HG03045 (cell line): Measurements from ENCODE around the gene TIMM17B.
A peak's percentile ranks its signal among the peaks of the same experiment; 100 is the strongest.

Experiments used
- ATAC-seq: cut with Tn5 transposase; IDR thresholded peaks from one replicate; pipeline ENCODE4 v1.9.1; 2021; ENCODE audit warnings: mild to moderate bottlenecking, moderate library complexity; ENCODE audit not compliant: unreplicated experiment

The TIMM17B gene

DNA sequence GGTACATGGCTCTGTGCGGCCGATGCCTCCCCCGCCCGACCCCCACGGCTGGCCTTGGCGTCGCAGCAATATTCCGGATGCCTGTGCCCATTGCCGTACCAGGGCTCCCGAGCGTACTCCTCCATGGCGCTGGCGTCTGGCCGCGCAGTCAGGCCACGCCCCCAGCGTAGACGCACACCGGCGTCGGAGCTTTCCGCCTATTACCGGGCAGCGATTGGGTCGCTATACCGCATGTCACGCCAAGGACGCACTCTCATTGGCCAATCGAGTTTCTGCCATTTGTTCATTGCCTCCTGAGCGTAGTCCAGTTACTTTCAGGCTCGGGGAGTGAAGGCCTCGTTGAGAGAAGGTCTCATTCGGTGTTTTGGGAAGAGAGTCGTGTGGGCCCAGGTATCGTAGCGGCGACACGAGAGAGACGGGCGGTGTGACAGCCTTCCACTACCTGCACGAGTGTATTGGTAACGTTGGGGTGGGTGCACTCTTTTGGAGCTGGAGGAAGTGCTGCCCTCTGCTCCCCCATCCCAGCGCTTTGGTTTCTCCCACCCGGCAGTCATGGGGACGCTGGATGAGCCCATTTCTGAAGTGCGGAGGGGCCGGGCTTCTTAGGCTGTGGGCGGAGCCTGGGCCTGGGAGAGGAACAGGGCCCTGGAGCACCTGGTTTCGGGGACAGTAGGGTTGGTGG is at the start of gene TIMM17B, which contains the start of gene PQBP1:
TSS of gene TIMM17B (minus strand) at position 144 of the 682 bp plus-strand sequence. CDS start at position 125, 19 bp downstream.
TSS of gene PQBP1 (plus strand) at position 306 of the 682 bp plus-strand sequence. CDS start 580 bp downstream, outside the sequence.
- ATAC-seq = peak; percentile 89

- ATAC-seq = no peak
Observed at GRCh38 chrX:48945517-48946348, 48.2 kb upstream of the TIMM17B start.

GRCh38 chrX:48942895-48943294 is 45.3 kb upstream of the TIMM17B start:
- ATAC-seq = no peak

DNA sequence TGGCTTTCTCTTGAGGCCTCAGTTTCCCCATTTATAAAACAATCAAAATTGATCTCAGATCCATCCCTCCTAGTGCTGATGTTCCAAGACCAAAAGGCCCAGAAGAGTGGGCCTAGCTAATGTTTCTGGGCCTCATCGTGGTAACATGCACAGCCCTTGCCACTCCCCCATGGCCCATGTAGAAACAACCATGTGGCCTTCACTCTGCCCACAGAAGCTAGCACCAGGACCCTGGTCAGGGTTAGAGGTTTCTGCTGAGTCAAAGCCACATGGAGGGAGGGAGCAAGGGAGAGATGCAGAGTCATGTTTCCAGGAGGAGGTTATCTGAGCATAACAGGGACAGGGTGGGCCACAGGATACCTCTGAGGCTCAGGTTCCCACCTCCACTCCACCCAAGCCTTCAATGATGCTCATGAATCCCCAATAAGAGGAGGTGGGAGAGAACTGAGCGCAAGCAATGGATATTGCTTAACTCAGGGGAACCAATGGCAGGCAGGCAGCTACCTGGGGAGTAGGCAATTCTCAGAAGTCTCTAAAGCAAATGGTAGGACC is 42.9 kb upstream of the TIMM17B start:
- ATAC-seq = no peak

DNA sequence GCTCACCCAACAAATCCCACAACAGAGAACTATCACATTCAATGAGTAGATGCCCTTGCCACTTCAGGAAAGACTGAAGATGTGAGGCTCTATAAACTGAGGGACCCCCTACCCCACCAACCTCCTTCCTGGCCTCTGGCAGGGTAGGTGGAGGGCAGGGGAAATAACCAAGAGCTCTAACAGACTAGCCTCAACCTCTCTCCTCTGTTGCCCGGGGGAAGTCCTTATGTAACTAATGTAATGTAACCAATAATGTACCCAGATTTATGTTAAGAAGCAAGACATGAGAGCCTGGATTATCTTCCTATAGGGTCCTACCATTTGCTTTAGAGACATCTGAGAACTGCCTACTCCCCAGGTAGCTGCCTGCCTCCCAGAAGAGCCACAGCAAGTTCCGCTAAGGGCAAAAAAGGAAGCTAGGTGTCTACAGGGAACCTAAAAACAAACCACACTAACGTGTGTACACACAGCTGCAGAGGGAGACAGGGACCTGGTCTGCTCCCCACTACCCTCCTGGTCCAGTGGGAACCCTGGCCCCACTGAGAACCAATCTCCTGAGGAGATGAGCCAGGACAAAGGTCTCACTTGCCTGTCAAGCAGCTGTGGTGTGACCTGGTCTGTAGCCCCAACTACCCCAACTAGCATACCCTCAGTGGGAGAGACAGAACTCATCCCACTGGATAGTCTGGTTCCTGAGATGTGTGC is 42.1 kb upstream of the TIMM17B start:
- ATAC-seq = no peak

DNA sequence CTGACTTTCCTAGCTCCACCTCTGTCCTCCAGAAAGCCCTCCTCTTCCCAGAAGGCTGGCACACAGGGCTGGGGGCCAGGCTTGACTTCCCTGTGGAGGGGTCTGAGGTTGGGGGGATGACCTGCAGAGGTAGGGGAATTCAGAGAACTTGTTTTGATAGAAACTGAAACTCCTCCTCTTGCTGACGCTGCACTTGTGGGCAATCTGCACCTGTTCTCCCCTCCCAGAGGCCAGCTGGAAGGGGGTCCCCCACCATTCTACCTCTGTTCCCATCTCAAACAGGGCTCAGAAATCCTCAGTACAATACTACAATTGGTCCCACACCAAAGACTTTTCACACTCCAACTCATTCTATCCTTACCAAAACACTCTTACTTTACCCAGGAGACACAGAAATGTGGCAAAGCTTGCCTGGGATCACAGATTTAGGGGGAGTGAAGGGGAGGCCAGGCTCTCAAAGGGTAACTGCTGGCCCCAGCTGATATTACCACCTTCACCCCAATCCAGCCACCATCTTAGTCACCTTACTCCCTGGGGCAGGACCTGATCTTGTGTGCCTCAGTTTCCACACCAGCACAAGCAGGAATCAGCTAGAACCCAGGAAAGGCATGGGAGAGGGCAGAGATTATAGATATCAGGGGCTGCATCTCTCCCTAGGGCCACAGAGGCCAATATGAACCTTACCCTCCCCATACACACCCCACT is 41.3 kb upstream of the TIMM17B start:
- ATAC-seq = peak; percentile 48

- ATAC-seq = peak; percentile 52
Observed at GRCh38 chrX:48937054-48937907, 39.7 kb upstream of the TIMM17B start.

DNA sequence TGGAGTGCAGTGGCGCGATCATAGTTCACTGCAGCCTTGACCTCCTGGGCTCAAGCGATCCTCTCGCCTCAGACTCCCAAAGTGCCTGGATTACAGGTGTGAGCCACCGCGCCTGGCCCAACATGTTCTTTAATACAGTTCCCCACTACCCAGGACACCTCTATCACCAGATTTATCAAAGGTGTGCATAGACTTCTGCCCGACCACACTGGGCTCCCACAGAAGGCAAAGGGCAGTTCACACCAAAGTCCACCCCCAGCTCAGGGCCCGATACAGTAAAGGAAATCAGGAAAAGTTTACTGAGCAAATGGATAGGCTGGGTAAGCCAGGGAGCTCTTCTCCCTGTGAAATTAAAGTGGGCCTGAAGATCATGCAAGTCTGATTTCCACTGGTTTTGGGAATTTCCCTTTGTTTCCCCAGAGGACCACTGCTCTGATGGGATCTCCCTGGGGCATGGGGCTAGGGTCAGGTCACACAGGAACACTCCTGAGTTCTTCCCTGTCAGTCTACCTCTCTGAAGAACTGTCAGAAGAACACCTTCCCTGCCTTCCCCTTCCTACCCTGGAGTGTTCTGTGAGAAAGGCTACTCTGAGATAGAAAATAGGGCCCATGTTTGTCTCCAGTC is 39.0 kb upstream of the TIMM17B start:
- ATAC-seq = no peak

GRCh38 chrX:48935301-48935670 is 37.7 kb upstream of the TIMM17B start:
- no peak for ATAC-seq

DNA sequence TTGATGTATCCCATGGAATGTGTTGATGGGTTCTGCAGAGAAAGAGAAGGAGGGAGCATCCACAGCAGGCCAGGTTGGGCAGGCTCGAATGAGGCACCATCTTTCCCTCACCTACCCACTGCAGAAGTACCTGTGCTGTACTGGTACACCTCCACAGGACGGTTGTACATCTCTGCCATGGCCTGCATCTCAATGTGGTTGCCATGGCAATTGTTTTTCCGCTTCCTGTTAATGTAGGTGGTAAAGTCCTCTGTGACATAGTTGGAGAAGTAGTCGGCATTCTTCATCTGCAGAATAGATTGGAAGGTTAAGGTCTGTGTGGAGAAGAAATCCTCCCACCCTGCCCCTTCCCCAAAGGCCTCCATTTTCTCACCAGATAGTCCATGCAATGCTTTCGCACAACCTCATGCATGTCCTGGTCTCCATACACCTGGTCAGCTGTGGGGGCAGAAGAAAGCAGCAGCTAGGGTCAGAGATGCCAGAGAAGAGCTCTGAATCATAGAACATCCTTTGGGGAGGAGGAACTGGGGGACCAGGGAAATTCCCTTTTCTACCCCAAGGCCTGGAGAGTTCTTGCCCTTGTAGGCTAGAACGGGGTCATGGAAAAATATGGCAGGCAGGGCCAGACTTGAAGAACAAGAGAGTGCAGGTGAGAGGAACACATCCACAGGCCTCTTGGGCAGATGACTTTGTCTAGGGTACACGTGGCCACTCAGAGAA is 37.2 kb upstream of the TIMM17B start:
- ATAC-seq = no peak

DNA sequence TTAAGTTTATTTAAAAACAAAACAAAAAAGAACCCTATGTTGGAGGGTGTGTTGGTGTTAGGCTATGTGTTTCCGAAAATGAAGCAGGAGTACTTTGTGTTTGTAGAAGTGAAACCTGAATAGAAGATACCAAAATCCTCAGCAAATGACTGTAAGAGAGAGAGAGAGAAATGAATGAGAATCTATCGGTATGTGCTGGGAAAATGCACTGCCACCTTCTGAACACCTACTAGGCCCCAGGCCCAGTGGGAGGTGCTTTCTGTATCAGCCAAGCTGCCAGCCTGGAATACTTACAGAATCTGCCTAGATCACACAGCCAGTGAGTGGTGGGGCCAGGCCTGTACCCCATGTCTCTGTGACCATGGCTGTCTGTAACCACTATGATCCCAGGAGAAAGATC is 36.2 kb upstream of the TIMM17B start:
- ATAC-seq = no peak

GRCh38 chrX:48927736-48928382 is 30.3 kb upstream of the TIMM17B start:
- ATAC-seq = no peak

- no peak for ATAC-seq
Observed at GRCh38 chrX:48927123-48927522, 29.6 kb upstream of the TIMM17B start.

GRCh38 chrX:48924270-48924669 is 26.7 kb upstream of the TIMM17B start:
- no peak for ATAC-seq

DNA sequence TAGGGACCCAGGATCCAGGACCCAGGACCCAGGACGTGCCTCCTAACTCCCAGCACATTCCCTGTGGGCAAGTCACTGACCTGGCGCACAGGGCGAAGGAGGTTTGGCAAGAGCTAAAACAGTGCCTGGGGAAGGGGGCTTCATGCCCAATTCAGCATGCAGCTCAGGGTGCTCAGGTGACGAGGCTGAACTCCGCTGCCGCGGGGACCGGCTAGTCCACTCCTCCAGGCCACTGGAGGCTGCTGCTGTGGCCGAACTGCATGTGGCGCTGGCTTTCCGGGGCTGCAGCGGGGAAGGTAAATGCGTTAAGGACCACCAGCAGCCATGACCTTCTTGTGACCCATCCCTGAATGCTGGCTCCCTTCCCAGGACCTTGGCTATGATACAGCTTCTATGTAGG is 26.2 kb upstream of the TIMM17B start:
- ATAC-seq = no peak

DNA sequence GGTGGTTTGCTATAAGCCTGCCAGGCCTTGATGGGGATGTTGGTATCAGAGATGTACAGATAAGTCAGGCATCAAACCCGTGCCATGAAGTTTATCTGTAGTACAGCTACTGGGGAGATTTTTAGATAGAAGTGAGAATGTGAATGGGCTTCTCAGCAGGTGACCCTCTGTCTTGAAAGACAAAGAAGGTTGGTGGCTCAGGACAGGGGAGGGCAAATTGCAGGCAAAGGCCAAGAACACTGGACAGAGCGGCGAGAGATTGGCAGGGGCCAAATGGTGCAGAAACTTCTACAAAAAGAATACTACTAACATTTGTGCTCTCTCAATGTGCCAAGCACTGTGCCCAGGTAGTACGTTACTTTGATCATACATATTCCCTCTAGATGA is 23.1 kb upstream of the TIMM17B start:
- ATAC-seq = no peak

- ATAC-seq = no peak
Observed at GRCh38 chrX:48919947-48920717, 22.6 kb upstream of the TIMM17B start.
